Measurements from ENCODE around the gene SLC6A13. TPM values are rescaled to one million over a fixed set of nuclear protein-coding genes. Genes with fewer than 3 reads are reported as not detected.

SLC6A13 gene
- total and polyA plus RNA-seq, 2 of the 8 experiments (the other 6 are each of a cell fraction or from before 2014, with no cell fraction given): 0.03 TPM; not detected in 1

DNA sequence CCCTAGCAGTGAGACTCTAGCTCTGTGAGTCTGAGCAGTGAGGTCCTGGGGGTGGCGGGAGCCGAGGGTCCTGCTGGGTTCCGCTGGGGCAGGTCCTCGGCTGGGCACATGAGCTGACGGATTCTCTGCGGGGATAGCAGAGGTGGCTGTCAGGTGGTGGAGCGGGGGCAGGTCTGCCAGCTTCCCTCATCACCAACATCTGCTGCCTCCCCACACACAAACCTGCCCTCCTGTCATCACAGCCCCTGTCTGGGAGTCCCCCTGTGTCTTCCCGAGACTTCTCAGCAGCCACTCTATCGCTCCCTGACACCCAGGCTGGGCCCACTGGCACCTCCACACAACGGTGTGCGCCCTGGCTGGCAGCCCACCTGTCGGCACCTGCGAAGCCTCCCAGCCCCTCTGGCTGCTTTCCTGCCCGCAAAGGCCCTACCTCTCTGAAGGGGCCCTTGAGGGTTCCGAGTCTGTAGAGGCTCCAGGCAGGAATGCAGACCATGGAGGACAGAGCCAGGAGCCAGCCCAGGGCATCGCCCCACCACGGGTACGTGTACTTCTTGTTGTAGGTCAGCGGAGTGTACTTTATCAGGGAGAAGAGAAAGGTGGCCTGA is 41.6 kb downstream of the SLC6A13 start:
- Histone ChIP-seq H3K9me3 (ENCODE audit: insufficient read depth in 2 of 2, low read depth in 1 of 2, low read length in 1 of 2) (no peaks in the 10 kb centered on the region), H3K14ac (ENCODE audit: insufficient read length) (no peak overlapping the region), H3K18ac (ENCODE audit: extremely low read depth, low read length) (no peak overlapping the region), H3K56ac (replicated peaks; ENCODE audit: insufficient read length, low read depth, low read length) (no peak overlapping the region), H3K36me3 (ENCODE audit: control insufficient read depth in 2 of 4, insufficient read depth in 4 of 4, low read length in 3 of 4) (no peaks in the 10 kb centered on the region), H2BK12ac (ENCODE audit: low read depth, low read length) (0 out of 2 replicates have a peak overlapping the region, but pooled peaks have one; percentile 50), H3K23ac (ENCODE audit: insufficient read length) (no peak overlapping the region), H3K79me2 (ENCODE audit: control insufficient read depth in 1 of 2, insufficient read depth in 2 of 2, low read length in 2 of 2) (no peaks in the 10 kb centered on the region), H3K23me2 (ENCODE audit: low read depth, low read length) (peaks cover 4% of the 10 kb centered on the region; the same call in 1 of the 2 replicates), H3K9ac (replicated peaks in 1 of 4; ENCODE audit: extremely low read depth in 1 of 4, low read depth in 3 of 4, low read length in 3 of 4) (no peak overlapping the region), H4K91ac (replicated peaks; ENCODE audit: insufficient read length, low read length) (no peak overlapping the region), H3K27ac (ENCODE audit: low read depth, low read length) (no peak overlapping the region), H2BK20ac (ENCODE audit: low read length) (no peak overlapping the region), H4K5ac (ENCODE audit: insufficient read length, low read depth, low read length) (no peak overlapping the region), H4K20me1 (replicated peaks in 1 of 2; ENCODE audit: control insufficient read depth in 1 of 2, insufficient read depth in 2 of 2, low read length in 2 of 2) (no peaks in the 10 kb centered on the region), H2BK15ac (ENCODE audit: low read length) (peak overlapping the region; percentile 72; the same call in 1 of the 2 replicates), H3K79me1 (ENCODE audit: low read depth, low read length) (no peaks in the 10 kb centered on the region), H2BK5ac (ENCODE audit: low read depth, low read length) (no peak overlapping the region), H2AK5ac (ENCODE audit: low read depth, low read length) (no peak overlapping the region), H3K27me3 (replicated peaks in 1 of 4; ENCODE audit: control insufficient read depth in 3 of 4, extremely low read depth in 1 of 4, insufficient read depth in 3 of 4, low read length in 3 of 4) (no peaks in the 10 kb centered on the region; a peak in 1 of 7 replicates), H3K4me1 (replicated peaks in 1 of 4; ENCODE audit: control insufficient read depth in 3 of 4, insufficient read depth in 4 of 4, low read length in 3 of 4) (peaks cover 0 to 11% (median 9%) of the 10 kb centered on the region in 4 experiments; a peak in 6 of 7 replicates), H3K4me3 (ENCODE audit: extremely low read depth in 1 of 4, insufficient read depth in 2 of 4, low read depth in 3 of 4, low read length in 4 of 4) (no peak overlapping the region), H3K4ac (replicated peaks; ENCODE audit: insufficient read length, low read depth, low read length) (no peak overlapping the region), H3K4me2 (ENCODE audit: insufficient read depth in 1 of 2, low read depth in 2 of 2, low read length in 2 of 2) (no peak overlapping the region), H2BK120ac (replicated peaks; ENCODE audit: low read depth, low read length) (no peak overlapping the region), H4K8ac (ENCODE audit: extremely low read depth, insufficient read depth, low read length) (no peak overlapping the region), H2AFZ (ENCODE audit: low read length) (no peak overlapping the region)
- 89% methylated on average over 19 of the region's 19 CpGs; no CpG with 5 or more reads in 1 of the 2 experiments for WGBS, 2 experiments (ENCODE audit: extremely low coverage in 1 of 2, insufficient coverage in 1 of 2, insufficient read length in 1 of 2, insufficient replicate concordance in 2 of 2, low coverage in 1 of 2, low lambda C conversion rate in 2 of 2, missing lambda C conversion rate in 1 of 2)
- ChIA-PET POLR2A (ENCODE audit: partially characterized antibody) (interaction anchor here (1.5 kb wide), 1 partner anchor 26 kb away, joined by 3 read pairs; no protein-coding TSS in a partner anchor), CTCF (ENCODE audit: partially characterized antibody) (interaction anchor here (0.9 to 6.9 kb wide), 27 partner anchors 10 to 222 kb away, joined by 3 to 101 read pairs (median 15); no protein-coding TSS in a partner anchor)
- FAIRE-seq: no peak
- no peak for DNase-seq (ENCODE audit: low read depth in 1 of 2, low spot score in 2 of 2)
- TF ChIP-seq SIRT6 (IDR thresholded peaks at IDR 0.05; ENCODE audit: low read length): no peak
- no peak for TF ChIP-seq CBX8 (IDR thresholded peaks at IDR 0.05; ENCODE audit: borderline replicate concordance, low read depth, low read length)
- no peak for TF ChIP-seq SP1 (IDR thresholded peaks at IDR 0.05; ENCODE audit: low read depth, low read length)
- TF ChIP-seq RAD21 (IDR thresholded peaks at IDR 0.05 in 1 of 2, conservative IDR thresholded peaks at IDR 0.05 in 1 of 2; ENCODE audit: low read depth in 2 of 2, low read length in 2 of 2): no peak
- no peak for TF ChIP-seq KDM1A (IDR thresholded peaks at IDR 0.05; ENCODE audit: borderline replicate concordance, low read length)
- no peak for TF ChIP-seq SIX5 (IDR thresholded peaks at IDR 0.05; ENCODE audit: low read depth, low read length)
- TF ChIP-seq TBP (IDR thresholded peaks at IDR 0.05; ENCODE audit: low read depth, low read length): no peak
- TF ChIP-seq RNF2 (IDR thresholded peaks at IDR 0.05; ENCODE audit: borderline replicate concordance, low read depth, low read length, missing control alignments, poor library complexity, severe bottlenecking): no peak
- no peak for TF ChIP-seq BCL11A (IDR thresholded peaks at IDR 0.05; ENCODE audit: low read depth in 2 of 2, low read length in 2 of 2)
- TF ChIP-seq ZNF274 (IDR thresholded peaks at IDR 0.05; ENCODE audit: borderline replicate concordance, extremely low read depth, low read length): no peak
